Measurements from ENCODE around the gene PANX3. TPM values are rescaled to one million over a fixed set of nuclear protein-coding genes. Genes with fewer than 3 reads are reported as not detected.

The PANX3 gene
- total and polyA plus RNA-seq, 10 of the 15 experiments (the other 5 are each of a cell fraction or from before 2014, with no cell fraction given), result not detected

DNA sequence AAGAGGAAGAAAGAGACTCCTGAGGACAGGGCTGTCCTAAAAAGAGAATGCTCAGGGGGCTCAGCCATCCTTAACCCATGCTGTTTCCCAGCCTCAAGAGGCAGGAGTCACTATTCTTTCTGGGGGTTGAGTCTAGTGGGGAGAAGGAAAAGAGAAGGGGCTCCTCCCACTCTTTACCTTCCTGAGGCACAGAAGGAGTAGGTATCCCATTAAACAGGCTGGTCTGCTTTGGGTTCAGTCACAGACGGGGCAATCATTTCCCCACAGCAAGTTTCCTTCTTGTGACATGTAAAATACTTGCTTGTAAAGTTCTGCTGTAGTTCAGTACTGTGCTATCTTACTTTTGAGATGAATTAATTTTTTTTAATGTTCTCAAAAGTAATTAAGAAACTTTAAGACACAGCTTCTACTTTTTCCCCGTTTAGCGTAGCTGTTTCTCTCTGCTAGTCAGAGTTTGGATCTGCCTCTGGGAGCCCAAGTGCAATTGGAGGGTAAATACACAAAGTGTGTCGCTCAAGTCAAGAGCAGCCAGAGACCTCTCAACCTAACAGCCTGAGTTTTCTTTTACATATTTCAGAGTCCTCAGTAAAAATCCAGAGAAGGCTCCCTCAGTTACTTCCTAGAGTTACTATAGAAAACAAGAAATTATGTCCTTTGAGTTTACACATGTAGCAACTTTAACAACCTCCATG is 26.4 kb upstream of the PANX3 start:
- Histone ChIP-seq H3K27ac (ENCODE audit: control insufficient read depth, insufficient read depth) (no peak overlapping the region), H3K27me3 (replicated peaks in 1 of 2; ENCODE audit: control insufficient read depth in 2 of 2, insufficient read depth in 2 of 2, low read length in 1 of 2) (no peaks in the 10 kb centered on the region; a peak in 1 of 4 replicates), H3K4me3 (no peak overlapping the region), H3K4me1 (ENCODE audit: control insufficient read depth, insufficient read depth, low read length) (no peaks in the 10 kb centered on the region), H4K20me1 (ENCODE audit: control insufficient read depth, insufficient read depth) (no peaks in the 10 kb centered on the region), H3K36me3 (ENCODE audit: control insufficient read depth in 2 of 2, insufficient read depth in 2 of 2, low read length in 1 of 2) (no peaks in the 10 kb centered on the region), H3K4me2 (ENCODE audit: control insufficient read depth, insufficient read depth) (no peak overlapping the region), H3K9me3 (replicated peaks; ENCODE audit: control insufficient read depth, insufficient read depth, low read length) (no peaks in the 10 kb centered on the region), H3K79me2 (ENCODE audit: control insufficient read depth, insufficient read depth, low read length) (no peaks in the 10 kb centered on the region), H3K9ac (ENCODE audit: control insufficient read depth, insufficient read depth, low read length) (no peak overlapping the region), H2AFZ (ENCODE audit: control insufficient read depth, low read depth, low read length) (no peak overlapping the region)
- ChIA-PET POLR2A (no interaction called here), CTCF (interaction anchor here (1.1 to 2.8 kb wide), 15 partner anchors 8 to 515 kb away, joined by 3 to 32 read pairs (median 5); no protein-coding TSS in a partner anchor), SMC1A (ENCODE audit: uncharacterized antibody, unreplicated experiment) (interaction anchor here (0.6 to 1.8 kb wide), 8 partner anchors 9 to 1632 kb away, joined by 3 to 12 read pairs (median 5); no protein-coding TSS in a partner anchor), RAD21 (ENCODE audit: unreplicated experiment) (interaction anchor here (1.0 to 2.0 kb wide), 4 partner anchors 167 to 516 kb away, joined by 3 to 7 read pairs (median 4); no protein-coding TSS in a partner anchor)
- WGBS (ENCODE audit: insufficient coverage, insufficient replicate concordance, low lambda C conversion rate, missing lambda C conversion rate), result 41% methylated on average over 3 of the region's 4 CpGs
- no peak for FAIRE-seq
- in situ Hi-C loops (cut with MboI) (loop anchor here (5.0 to 10.0 kb wide), 2 partner anchors 168 to 510 kb away; no protein-coding TSS in a partner anchor), intact Hi-C loops (cut with micrococcal nuclease; ENCODE audit: unreplicated experiment) (no loop called here)
- no TSS peak for BruUV-seq (replicated peaks)
- TF ChIP-seq, protein P1, sequence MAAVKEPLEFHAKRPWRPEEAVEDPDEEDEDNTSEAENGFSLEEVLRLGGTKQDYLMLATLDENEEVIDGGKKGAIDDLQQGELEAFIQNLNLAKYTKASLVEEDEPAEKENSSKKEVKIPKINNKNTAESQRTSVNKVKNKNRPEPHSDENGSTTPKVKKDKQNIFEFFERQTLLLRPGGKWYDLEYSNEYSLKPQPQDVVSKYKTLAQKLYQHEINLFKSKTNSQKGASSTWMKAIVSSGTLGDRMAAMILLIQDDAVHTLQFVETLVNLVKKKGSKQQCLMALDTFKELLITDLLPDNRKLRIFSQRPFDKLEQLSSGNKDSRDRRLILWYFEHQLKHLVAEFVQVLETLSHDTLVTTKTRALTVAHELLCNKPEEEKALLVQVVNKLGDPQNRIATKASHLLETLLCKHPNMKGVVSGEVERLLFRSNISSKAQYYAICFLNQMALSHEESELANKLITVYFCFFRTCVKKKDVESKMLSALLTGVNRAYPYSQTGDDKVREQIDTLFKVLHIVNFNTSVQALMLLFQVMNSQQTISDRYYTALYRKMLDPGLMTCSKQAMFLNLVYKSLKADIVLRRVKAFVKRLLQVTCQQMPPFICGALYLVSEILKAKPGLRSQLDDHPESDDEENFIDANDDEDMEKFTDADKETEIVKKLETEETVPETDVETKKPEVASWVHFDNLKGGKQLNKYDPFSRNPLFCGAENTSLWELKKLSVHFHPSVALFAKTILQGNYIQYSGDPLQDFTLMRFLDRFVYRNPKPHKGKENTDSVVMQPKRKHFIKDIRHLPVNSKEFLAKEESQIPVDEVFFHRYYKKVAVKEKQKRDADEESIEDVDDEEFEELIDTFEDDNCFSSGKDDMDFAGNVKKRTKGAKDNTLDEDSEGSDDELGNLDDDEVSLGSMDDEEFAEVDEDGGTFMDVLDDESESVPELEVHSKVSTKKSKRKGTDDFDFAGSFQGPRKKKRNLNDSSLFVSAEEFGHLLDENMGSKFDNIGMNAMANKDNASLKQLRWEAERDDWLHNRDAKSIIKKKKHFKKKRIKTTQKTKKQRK (IDR thresholded peaks at IDR 0.05; ENCODE audit: low read depth, low read length), result no peak
- TF ChIP-seq STAT3 (IDR thresholded peaks at IDR 0.05; ENCODE audit: low read depth, low read length) (no peak), SMC3 (IDR thresholded peaks at IDR 0.05; ENCODE audit: borderline replicate concordance, low read length) (no peak), FOXK2 (IDR thresholded peaks at IDR 0.05) (no peak), RCOR1 (conservative IDR thresholded peaks at IDR 0.05; ENCODE audit: low read depth, low read length) (no peak), IKZF1 (conservative IDR thresholded peaks at IDR 0.05) (no peak)
- ATAC-seq, result no peak
- no peak for DNase-seq (ENCODE audit: low read depth, low spot score)

Data from GM12878 (cell line).